GM23248 (cell line): ENCODE results near the gene PAIP1.

Experiments
- EZH2 ChIP-seq: fragments of 200-600 bp; sonication (generic); IDR thresholded peaks from 2 replicates; pipeline ENCODE4 v1.6.1; 2018; ENCODE audit warnings: antibody characterized with exemption, mild to moderate bottlenecking; ENCODE audit not compliant: insufficient read depth, poor library complexity, severe bottlenecking
- EZH2phosphoT487 ChIP-seq: fragments of 200-600 bp; sonication (generic); IDR thresholded peaks from 2 replicates; pipeline ENCODE4 v1.6.1; 2018; ENCODE audit warnings: antibody characterized with exemption, moderate library complexity, mild to moderate bottlenecking, low read depth; ENCODE audit not compliant: insufficient read depth

DNA sequence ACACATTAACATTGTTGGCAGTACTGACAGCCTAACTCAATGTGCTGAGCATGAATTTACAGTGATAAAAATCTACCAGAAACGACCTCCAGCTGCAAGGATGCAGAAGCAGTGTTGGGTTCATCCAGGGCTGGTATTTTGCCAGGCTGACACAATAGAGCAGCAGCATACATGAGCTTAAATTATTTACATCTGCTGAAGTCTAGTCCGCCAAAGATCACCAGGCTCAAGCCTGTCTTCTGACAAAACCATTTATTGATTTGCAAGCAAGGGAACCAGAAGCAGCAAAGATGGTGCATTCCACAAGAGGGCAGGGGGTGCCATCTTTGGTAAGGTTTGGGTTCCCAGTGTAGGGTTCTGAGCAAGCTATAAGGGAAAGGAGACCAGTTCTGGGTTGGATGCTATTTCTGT, 33.2 kb downstream of the PAIP1 start:
- no peak for TF ChIP-seq EZH2phosphoT487
- no peak for TF ChIP-seq EZH2
